G401 (cell line): Measurements from ENCODE around the gene KATNAL1. TPM values are rescaled to one million over a fixed set of nuclear protein-coding genes. Genes with fewer than 3 reads are reported as not detected.

Experiments used
- DNase-seq: peaks from one replicate; pipeline ENCODE4 v3.0.0-alpha.2; 2015; ENCODE audit warnings: low spot score
- in situ Hi-C: cut with HindIII; loops from 2 replicates; pipeline ENCODE4 v1.10.0; 2016; ENCODE audit warnings: low sequenced_read_pairs, mixed read lengths
- total RNA-seq: library from RNA; depleted of rRNA; stranded (reverse); fragments of >200 nt; shearing (Covaris generic); gene quantifications from 2 replicates; pipeline ENCODE4 v1.2.3, GENCODE V29; 2014; rRNA removed

The KATNAL1 gene
- total RNA-seq, 1 experiment from 2014 or later, result 8.5 TPM

- in situ Hi-C loops, result no loop called here
- no peak for DNase-seq
Measured at GRCh38 chr13:30154531-30154930, 152.8 kb downstream of the KATNAL1 start.

GRCh38 chr13:30153545-30154426, 153.6 kb downstream of the KATNAL1 start:
- DNase-seq, result no peak
- in situ Hi-C loops, result no loop called here

Other genes with a start within 250 kb of the KATNAL1 start
- not detected in 2 replicates for gene UBE2L5, start 114.9 kb upstream of the KATNAL1 start, total RNA-seq
- 652 and 894 TPM in 2 replicates for gene HMGB1, start 158.4 kb upstream of the KATNAL1 start, total RNA-seq